ENCODE data around the gene NCOA6.
"Not testable (repeated sequence)": the region's sequence is repeated elsewhere in the genome, so short reads cannot be mapped to it uniquely, and the experiment has no call there.

Gene NCOA6

DNA sequence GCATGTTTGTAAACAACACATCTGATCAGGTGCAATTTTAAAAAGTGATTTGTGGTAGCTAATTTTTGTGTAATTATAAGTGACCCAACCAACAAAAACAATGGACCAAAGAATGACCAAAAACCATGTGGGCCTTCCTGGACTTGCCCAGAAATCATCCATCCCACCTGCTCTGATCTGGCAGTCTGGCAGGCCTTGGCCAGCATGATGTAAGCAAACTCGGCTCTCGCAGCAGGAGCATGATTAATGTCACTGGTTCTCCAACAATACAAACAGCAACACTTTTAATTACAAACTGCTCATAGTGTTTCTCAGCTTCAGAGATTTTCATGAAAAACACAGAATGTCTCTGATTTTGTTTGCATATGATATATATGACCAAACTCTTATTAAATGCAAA is 105.2 kb downstream of the NCOA6 start:
- DNase-seq (ENCODE audit: low read depth, low spot score) = no peak

DNA sequence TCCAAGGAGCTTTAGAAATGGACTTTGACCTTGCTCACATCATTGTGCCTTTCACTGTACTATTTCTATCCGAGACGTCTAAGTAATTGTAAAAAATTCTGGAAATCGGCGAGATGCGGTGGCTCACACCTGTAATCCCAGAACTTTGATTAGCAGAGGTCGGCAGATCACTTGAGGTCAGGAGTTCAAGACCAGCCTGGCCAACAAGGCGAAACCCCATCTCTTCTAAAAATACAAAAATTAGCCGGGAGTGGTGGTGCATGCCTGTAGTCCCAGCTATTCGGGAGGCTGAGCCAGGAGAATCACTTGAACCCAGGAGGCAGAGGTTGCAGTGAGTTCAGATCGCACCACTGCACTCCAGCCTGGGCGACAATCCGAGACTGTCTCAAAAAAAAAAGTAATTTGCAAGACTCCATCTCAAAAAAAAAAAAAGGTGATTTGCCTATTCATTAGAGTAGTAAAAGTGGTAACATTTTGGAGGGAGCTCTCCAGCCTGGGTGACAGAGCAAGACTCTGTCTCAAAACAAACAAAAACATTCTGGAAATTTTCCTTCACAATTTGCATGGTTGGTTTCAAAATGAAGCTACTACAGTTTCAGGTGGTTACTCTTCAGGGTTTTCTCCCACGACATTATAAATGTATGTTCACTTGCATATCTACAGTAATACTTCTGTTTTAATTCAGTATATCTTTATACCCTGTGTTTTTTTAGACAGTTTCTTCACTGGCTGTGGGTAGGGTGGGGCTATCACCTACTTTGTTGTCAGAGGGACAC is 106.0 kb downstream of the NCOA6 start:
- not testable (repeated sequence) for DNase-seq (ENCODE audit: low read depth, low spot score)

DNA sequence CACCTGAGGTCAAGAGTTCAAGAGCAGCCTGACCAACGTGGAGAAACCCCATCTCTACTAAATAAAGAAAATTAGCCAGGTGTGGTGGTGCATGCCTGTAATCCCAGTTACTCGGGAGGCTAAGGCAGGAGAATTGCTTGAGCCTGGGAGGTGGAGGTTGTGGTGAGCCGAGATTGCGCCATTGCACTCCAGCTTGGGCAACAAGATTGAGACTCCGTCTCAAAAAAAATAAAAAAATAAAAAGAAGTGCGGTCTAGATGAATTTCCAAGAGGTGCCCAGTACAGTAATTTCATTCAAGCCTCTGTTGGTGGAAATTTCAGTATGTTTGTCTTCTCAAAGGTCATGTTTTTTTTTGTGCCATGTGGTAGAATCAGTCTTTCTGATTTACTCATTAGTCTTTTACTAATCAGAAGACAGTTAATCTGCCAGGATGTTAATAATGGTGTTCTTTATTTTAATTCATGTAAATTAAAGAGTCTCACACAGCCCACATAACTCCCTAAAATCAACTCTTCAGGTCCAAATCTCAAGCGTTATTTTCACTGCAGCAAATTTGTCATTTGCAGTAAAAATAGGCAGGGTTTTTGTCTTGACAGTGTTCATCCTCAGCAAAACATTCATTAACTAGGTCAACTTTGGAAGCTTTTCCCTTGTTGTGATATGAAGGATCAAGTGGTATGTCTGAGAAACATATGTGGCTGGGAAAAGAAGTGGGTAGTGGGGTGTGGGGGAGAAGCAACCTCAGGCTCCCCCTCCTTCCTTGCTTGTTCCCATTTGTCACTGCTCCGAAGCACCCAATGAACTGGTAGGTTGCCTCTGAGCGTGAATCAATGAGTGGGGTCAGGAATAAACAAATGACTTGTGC is 108.0 kb downstream of the NCOA6 start:
- no peak for DNase-seq (ENCODE audit: low read depth, low spot score)

DNA sequence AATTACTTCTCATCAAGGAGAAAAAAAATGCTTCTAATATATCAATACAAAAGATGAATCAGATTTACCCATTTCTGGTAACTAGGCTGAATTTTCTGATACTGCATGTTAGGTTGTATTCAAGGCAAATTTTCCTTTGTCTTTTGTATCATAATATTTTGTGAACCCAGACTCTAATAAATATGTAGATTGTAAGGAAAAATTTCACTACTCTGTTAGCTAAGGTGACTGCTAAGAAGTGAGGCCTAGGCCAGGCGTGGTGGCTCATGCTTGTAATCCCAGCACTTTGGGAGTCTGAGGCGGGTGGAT is 108.6 kb downstream of the NCOA6 start:
- DNase-seq (ENCODE audit: low read depth, low spot score) = no peak

DNA sequence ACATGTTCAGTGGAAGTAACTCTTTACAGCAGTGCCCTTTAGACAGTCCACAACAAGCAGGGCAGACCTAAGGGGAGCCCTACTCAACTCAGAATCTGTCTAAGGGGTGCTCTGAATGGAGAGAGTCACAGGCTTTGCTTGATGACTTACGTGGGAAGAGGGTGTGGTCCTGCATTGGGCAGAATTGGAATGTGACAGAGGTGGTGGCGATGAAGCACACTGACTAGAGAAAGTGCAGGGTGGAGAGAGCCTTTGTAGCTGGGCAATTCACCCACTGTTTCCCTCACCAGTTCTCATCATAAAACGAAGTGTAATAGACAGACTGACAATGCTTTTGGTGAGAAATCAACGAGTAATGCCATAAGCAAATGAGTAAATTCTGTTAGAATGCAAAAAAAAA is 110.1 kb downstream of the NCOA6 start:
- DNase-seq (ENCODE audit: low read depth, low spot score) = no peak

DNA sequence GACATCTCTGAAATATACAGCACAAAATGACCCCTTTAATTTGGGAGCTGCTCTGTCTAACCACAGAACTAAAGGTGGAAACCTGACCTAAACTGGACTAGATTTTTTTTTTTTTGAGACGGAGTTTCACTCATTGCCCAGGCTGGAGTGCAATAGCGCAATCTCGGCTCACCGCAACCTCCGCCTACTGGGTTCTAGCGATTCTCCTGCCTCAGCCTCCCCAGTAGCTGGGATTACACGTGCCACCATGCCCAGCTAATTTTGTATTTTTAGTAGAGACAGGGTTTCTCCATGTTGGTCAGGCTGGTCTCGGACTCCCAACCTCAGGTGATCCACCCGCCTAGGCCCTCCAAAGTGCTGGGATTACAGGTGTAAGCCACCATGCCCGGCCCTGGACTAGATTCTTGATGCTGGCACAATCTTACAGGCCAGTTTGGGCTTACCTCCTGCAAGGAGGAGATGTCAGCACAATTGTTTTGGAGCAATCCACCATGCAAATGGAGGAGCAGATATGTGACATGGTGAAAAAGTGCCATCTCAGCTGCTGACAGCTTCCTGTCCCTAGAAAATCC is 111.4 kb downstream of the NCOA6 start:
- DNase-seq (ENCODE audit: low read depth, low spot score) = not testable (repeated sequence)

DNA sequence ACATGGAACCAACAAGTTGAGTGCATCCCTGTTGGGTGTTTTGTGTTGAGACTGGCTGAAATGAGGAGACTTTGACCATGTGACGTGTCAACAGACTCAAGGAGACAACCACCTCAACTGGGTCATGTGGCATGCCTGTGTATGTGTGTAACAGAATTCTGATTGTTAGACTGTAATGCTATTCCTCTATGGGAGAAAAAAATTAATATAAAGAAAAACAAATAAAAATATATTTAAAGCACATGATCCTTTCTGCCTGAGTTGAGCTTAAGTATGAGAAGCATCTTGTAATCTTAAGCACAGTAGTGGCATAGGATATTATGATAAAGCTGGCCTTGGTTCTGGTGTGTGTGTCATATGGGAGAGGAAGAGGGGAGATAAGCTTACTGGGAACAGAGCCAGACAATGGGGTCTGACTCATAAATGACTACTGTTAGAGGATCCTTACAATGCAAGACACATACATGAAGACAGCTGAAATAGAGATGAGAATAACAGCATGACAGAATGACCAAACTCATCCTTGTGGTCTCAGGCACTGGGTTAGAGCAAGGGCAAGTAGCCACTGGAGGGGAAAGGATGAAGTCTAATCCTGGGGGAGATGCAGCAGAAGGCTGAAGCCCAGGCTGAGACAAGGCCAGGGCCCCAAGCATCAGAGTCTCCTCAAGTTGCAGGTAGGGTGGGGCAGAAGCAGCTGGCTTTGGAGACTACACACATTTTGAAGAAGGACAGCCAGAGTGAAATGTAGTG is 112.1 kb downstream of the NCOA6 start:
- DNase-seq (ENCODE audit: low read depth, low spot score) = no peak

DNA sequence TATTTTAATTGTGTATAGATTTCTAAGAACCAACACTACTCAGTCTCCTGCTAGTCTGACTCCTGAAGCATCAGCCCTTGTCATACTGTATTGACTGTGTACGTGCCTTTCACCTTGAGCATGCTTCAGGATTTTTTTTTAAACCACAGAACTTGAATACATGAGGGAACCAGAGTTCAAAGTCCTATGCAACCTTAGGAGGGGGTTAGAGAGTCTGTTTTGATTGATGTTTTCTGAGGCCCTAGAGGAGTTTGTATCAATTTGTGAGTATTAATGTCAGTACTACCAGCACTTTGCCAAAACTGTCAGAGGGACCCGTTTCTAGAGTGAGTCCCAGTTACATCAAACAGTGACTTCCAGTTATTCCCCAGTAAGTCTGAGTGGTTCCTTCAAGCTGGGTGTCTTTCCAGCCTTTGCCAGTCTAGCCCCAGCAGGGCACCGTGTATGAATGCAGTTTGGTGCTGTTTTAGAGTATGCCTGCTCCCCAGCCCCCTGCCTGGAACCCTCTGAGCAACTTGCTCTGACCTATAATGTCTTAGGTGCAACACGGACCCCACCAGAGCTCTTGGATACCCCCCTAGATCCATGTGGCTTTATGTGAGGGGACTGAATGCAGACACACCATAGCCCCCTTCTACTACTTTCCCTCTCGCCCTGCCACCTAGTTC is 112.8 kb downstream of the NCOA6 start:
- DNase-seq (ENCODE audit: low read depth, low spot score) = no peak

DNA sequence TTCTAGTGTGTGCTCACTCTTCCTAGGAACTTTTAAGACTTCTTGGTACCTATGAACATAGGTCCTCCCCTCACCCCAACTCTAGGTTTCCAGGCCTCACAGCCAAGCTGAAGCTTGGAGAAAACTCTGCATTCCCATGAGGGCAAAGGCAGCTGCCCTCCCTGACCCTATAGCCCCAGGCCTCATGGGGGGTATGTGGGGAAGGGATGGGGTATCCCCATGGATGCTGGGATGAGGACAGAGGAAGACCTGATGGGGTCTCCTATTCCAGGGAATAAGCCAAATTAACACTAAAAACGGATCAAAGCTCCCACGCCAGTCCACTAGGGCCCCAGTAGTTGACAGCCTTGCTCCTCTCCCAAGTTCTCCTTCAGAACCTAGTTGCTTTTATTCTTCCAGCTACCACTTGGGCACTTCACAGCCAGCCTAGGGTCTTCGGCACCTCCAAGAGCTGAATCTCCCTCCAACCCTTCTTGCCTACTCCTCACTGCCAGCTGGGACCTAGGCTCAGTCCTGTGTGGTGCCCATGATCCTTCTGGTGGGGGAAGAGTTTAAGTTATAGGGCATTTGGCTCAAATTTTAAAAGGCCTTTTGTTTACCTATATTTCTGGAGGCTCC is 113.5 kb downstream of the NCOA6 start:
- no peak for DNase-seq (ENCODE audit: low read depth, low spot score)

DNA sequence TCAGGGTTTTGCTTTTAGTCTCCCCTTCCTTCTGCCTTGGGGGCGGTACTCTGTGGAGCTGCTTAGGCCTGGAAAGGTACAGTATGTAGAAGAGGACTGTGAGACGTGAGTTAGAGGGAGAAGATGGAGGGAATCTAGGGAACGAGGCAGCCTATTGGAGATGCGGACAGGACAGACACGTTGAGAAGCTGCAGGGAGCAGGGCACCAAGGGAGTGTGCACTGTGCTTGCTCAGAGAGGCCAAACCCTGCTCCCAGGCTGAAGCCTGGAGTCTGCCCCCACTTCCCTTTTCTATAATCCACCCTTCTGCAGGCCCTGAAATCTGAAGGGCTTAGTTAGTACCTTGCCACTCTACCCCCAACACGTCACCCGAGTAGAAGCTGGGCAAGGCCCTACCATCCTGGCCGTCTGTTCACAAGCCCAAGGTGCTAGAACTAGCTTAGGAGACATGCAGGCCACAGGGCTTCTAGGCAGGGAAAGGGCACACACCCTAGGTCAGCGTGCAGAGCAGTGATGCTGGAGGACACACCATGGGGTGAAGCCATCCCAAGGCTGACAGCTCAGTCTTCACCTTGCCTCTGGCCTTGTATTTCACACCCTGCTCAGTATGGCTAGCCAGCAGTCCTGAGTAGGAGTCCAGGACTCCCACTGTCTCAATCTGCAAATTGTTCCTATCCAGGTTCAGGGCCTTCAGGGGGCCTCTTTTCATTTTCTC is 114.4 kb downstream of the NCOA6 start:
- DNase-seq (ENCODE audit: low read depth, low spot score) = no peak

DNA sequence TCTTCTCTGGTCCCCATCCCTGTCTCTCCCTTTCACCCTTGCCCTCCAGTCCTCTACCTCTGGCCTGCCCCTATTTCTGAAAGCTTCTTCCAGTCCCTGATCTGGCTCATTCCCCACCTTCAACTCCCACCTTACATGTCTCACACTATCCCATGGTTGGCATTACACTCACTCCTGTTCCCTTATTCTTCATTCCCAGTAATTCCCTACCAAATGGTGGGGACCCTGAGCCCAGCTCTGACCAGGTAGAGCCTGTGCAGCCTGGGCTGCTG is 114.9 kb downstream of the NCOA6 start:
- no peak for DNase-seq (ENCODE audit: low read depth, low spot score)

DNA sequence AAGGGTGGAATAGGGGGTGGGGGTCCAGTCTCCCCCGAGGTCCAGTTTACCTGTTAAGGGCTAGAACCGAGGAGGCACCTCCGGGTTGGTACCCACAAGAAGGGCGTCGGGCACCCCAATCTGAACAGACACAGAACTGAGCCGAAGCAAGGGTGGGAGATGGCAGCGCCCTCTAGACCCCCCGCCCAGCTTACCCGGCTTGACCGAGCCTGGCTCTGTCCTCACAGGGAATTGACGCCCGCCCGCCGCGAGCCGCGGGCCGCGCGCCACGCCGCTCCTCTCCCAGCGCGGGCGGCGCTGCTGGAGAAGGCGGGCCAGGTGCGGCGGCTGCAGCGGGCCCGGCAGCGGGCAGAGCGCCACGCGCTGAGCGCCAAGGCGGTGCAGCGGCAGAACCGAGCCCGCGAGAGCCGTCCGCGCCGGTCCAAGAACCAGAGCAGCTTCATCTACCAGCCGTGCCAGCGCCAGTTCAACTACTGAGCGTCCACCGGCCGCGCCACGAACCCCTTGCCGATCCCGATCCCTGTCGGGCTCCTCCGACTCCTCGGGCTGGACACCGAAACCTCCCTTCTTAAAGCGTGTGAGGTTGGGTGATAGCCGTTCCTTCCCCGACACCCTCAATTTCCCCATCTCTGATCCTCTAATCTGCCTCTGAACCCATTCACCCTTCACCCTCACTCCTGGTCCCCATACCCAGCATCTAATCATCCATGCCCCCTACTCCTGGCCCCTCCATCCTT is 115.5 kb downstream of the NCOA6 start:
- no peak for DNase-seq (ENCODE audit: low read depth, low spot score)

DNA sequence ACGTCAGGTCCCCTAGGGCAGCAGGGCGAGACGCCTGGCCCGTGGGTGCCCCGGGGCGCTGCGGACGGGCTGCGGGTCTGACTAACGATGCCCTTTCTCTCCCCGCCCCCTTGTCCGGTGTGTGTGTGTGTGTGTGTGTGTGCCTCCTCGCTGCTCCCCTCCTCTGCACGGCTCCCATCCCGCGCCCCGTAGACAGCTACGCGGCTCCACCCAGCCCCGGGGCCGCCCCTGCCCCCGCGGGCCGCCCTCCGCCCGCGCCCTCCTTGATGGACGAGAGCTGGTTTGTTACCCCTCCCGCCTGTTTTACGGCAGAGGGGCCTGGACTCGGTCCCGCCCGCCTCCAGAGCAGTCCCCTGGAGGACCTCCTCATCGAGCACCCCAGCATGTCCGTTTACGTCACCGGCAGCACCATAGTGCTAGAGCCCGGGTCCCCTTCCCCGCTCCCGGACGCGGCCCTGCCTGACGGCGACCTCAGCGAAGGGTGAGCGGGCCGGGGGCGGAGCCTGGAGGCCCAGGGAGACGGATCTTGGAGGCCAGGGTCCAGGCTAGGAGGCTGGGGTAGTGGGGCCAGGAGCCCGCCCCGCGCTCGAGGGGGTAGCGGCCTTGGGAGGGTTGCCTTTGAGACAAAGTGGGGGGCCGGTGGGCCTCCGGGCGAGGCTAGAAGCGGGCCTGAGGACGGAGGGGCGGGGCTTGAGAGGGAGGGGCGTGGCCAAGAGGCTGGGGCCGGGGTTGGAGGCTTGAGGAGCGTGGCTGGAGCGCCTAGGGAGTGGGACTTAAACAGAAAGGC is 116.2 kb downstream of the NCOA6 start:
- DNase-seq (ENCODE audit: low read depth, low spot score) = no peak

DNA sequence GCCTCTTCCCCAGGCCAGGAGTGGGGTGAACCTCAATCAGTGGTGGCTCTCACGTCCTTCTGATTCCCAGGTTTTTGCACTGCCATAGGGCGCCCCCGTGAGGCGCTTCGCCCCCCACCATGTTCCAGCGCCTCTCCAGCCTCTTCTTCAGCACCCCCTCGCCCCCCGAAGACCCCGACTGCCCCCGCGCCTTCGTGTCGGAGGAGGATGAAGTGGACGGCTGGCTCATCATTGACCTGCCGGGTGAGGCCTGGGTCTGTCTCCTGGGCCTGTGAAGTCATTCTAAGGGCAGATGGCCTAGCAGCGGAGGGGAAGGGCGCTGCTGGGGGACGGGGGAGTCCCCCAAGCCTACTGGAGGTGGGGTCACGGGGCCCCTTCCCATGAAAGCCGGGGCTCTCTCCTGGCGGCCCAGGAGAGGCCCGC is 116.8 kb downstream of the NCOA6 start:
- DNase-seq (ENCODE audit: low read depth, low spot score) = no peak

DNA sequence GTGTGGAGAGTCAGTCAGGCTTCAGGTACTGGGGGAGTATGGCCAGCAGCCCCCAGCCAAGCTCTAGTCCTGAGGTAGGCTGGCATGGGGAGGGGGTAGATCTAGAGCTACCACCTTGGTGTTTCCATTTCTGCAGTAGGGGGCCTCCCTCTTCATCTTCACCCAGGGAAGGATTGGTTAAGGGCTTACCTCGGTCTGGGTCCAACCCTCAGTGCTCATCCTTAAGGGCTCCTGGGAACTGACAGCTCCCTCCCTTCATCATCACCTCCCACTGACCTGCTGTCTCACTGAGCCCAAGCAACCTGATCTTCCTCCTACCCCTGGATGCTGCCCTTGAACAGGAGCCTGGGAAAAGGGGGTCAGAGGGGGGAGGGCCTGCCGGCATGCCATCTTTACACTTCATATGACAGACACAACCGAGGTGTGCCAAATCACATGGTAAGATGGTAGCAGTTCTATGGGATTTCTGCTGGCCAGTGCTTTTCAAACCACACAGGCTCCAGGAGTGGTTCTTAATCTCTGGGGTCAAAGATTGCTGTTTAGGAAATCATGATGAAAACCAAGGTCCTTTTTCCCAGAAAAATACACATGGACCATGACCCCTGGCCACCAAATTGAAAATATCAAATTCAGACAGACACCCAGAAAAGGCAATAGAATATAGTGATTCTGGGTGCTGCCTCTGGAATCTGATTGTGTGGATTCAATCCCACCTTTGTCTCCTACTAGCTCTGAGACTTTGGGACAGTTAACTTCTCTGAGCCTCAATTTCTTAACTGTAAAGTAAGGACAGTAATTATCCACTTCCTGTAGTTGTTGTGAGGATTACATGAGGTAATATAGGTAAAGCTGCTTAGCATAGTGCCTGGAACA is 118.3 kb downstream of the NCOA6 start:
- no peak for DNase-seq (ENCODE audit: low read depth, low spot score)

DNA sequence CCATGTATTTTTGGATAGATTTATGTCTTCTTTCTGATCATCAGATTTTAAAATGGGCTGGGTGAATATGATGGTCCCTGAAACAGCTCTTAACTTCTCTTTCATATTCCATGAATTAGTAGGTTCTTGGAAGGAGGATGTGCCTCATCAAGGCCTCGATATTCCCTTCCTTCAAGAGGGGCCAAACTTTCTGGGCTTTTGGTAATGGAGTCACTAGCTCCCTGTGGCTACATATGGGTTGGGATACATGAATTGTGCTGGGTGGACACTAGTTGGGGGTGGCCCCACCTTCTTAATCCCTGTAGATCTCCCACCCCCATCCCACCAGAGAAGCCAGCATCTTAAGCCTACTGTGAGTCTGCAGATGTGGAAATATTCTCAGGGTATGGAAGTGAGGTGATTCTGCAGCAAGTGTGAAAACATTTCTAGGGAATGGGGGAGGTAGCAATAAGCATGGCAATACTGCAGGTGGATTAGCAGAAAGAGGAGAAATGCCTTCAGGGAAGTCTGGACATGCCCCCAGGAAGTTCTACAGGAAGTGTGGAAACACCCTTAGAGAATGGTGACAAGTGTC is 119.1 kb downstream of the NCOA6 start:
- DNase-seq (ENCODE audit: low read depth, low spot score) = no peak

DNA sequence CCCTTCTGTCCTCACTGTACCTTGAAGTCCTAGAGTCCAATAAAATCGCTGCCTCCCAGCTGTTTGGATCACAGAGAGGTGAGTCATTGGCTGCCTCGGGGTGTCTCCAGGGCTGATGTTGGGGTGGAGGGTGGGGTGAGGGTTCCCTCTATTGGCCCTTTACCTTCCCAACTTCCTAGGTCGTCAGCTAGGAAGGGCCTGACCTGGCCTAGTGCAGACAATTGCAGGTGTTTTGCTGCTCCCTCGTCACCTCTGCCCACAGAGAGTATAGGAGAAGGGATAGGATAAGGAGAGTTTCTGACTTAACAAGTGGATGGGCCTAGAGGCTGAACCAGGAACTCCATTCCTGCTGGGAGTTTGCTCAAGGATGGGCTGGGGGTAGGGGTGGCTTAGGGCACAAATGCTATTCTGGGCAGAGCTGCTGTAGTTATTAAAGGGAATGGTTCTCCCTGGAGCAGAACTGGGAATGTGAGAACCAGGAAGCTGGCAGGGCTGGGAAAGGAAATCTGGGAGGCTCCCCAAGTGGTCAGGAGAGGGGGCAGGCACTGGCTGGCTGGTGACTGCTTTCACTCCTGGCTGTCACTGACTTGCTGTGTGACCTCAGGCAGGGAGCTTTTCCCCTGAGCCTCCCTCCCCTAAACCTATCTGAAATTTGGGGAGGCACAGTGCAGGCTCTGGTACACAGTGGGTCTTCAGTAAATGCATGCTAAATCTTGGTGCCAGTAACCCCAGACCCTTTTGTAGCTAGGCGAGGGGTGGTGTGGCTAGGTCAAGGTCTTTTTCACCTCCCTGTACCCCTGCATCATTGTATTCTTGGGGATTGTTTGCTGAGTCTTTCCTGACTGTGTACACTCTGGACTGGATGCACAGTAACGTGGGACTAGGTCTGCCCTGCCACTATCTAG is 119.8 kb downstream of the NCOA6 start:
- DNase-seq (ENCODE audit: low read depth, low spot score) = no peak

All from iPS DF 19.7 (cell line).